BLaER1 treated with 17β-estradiol and CSF1 and Interleukin-3, amounts not matched to agents 10 nM and 100 nM (cell line): ENCODE measurements around the gene MYO10.
A peak's percentile ranks its signal among the peaks of the same experiment; 100 is the strongest.

ENCODE experiments used
- H3K27ac ChIP-seq, 11 experiments: shearing (Covaris generic); formaldehyde crosslinking; 2 replicates each; pipeline ENCODE4 v1.8.1; 2022
- H3K27me3 ChIP-seq, 11 experiments: shearing (Covaris generic); formaldehyde crosslinking; 2 replicates each; pipeline ENCODE4 v1.8.1; 2022
- H3K36me3 ChIP-seq, 11 experiments: shearing (Covaris generic); formaldehyde crosslinking; 2 replicates each; pipeline ENCODE4 v1.8.1; 2022
- H3K4me1 ChIP-seq, 10 experiments: shearing (Covaris generic); formaldehyde crosslinking; 2 replicates each; pipeline ENCODE4 v1.8.1; 2022
- H3K4me2 ChIP-seq, 11 experiments: shearing (Covaris generic); formaldehyde crosslinking; 2 replicates each; pipeline ENCODE4 v1.8.1; 2022
- H3K4me3 ChIP-seq, 10 experiments: shearing (Covaris generic); formaldehyde crosslinking; 2 replicates each; pipeline ENCODE4 v1.8.1; 2022
- H3K9ac ChIP-seq, 11 experiments: shearing (Covaris generic); formaldehyde crosslinking; 2 replicates each; pipeline ENCODE4 v1.8.1; 2022
- H3K9me3 ChIP-seq, 11 experiments: shearing (Covaris generic); formaldehyde crosslinking; replicated peaks in 1 of 11; 2 replicates each; pipeline ENCODE4 v1.8.1; 2022
- H4K20me1 ChIP-seq, 11 experiments: shearing (Covaris generic); formaldehyde crosslinking; 2 replicates each; pipeline ENCODE4 v1.8.1; 2022
- Cebpa-rat ChIP-seq, 11 experiments: shearing (Covaris generic); IDR thresholded peaks; 2 replicates each; pipeline ENCODE4 v1.8.1; 2022

MYO10 gene

GRCh38 chr5:16889203-16889971 lies 46.7 kb downstream of the MYO10 start:
- H4K20me1 ChIP-seq, result no peaks in the 10 kb centered on the region
- H3K4me1 ChIP-seq, result peaks cover 0 to 50% (median 34%) of the 10 kb centered on the region in 10 experiments; a peak in 15 of 20 replicates
- no peak overlapping the region for H3K4me3 ChIP-seq
- no peak for TF ChIP-seq Cebpa-rat (IDR thresholded peaks at IDR 0.05)
- H3K4me2 ChIP-seq, result peak overlapping the region in 6 of 11 experiments; percentile 9 to 53 (median 22); a peak in 6 of 22 replicates
- H3K9me3 ChIP-seq, result peaks cover 0 to 11% (median 0%) of the 10 kb centered on the region in 11 experiments; a peak in 2 of 22 replicates
- no peak overlapping the region for H3K9ac ChIP-seq
- no peaks in the 10 kb centered on the region for H3K27me3 ChIP-seq
- H3K27ac ChIP-seq, result no peak overlapping the region
- no peaks in the 10 kb centered on the region for H3K36me3 ChIP-seq

GRCh38 chr5:16888694-16889124 lies 47.4 kb downstream of the MYO10 start:
- no peak overlapping the region for H3K27ac ChIP-seq
- peaks cover 0 to 51% (median 34%) of the 10 kb centered on the region in 10 experiments; a peak in 15 of 20 replicates for H3K4me1 ChIP-seq
- H3K9me3 ChIP-seq, result peaks cover 0 to 11% (median 0%) of the 10 kb centered on the region in 11 experiments; a peak in 2 of 22 replicates
- no peak overlapping the region for H3K4me3 ChIP-seq
- H3K9ac ChIP-seq, result no peak overlapping the region
- H3K4me2 ChIP-seq, result no peak overlapping the region
- H3K27me3 ChIP-seq, result no peaks in the 10 kb centered on the region
- TF ChIP-seq Cebpa-rat (IDR thresholded peaks at IDR 0.05), result no peak
- no peaks in the 10 kb centered on the region for H3K36me3 ChIP-seq
- no peaks in the 10 kb centered on the region for H4K20me1 ChIP-seq

GRCh38 chr5:16886793-16887345 lies 49.2 kb downstream of the MYO10 start:
- Histone ChIP-seq H4K20me1 (no peaks in the 10 kb centered on the region), H3K4me2 (peak overlapping the region in 9 of 11 experiments; percentile 32 to 62 (median 44); a peak in 18 of 22 replicates), H3K9me3 (peaks cover 0 to 11% (median 0%) of the 10 kb centered on the region in 11 experiments; a peak in 2 of 22 replicates), H3K27ac (peak overlapping the region in 5 of 11 experiments; percentile 43 to 76 (median 52); a peak in 9 of 22 replicates), H3K4me1 (peaks cover 0 to 51% (median 34%) of the 10 kb centered on the region in 10 experiments; a peak in 15 of 20 replicates), H3K27me3 (no peaks in the 10 kb centered on the region), H3K4me3 (no peak overlapping the region), H3K9ac (peak overlapping the region in 1 of 11 experiments; percentile 12; a peak in 3 of 22 replicates), H3K36me3 (no peaks in the 10 kb centered on the region)
- TF ChIP-seq Cebpa-rat (IDR thresholded peaks at IDR 0.05), result no peak

GRCh38 chr5:16886366-16886736 lies 49.7 kb downstream of the MYO10 start:
- H3K9me3 ChIP-seq, result peaks cover 0 to 11% (median 0%) of the 10 kb centered on the region in 11 experiments; a peak in 2 of 22 replicates
- peak overlapping the region in 10 of 11 experiments; percentile 5 to 62 (median 44); a peak in 17 of 22 replicates for H3K4me2 ChIP-seq
- peak in 4 of 11 experiments; percentile 24 to 78 (median 73); a peak in 7 of 22 replicates for TF ChIP-seq Cebpa-rat (IDR thresholded peaks at IDR 0.05)
- peak overlapping the region in 5 of 11 experiments; percentile 43 to 76 (median 52); a peak in 9 of 22 replicates for H3K27ac ChIP-seq
- H3K4me1 ChIP-seq, result peaks cover 0 to 51% (median 34%) of the 10 kb centered on the region in 10 experiments; a peak in 15 of 20 replicates
- H3K36me3 ChIP-seq, result no peaks in the 10 kb centered on the region
- H3K9ac ChIP-seq, result peak overlapping the region in 1 of 11 experiments; percentile 12; a peak in 3 of 22 replicates
- no peaks in the 10 kb centered on the region for H3K27me3 ChIP-seq
- H3K4me3 ChIP-seq, result no peak overlapping the region
- H4K20me1 ChIP-seq, result no peaks in the 10 kb centered on the region

GRCh38 chr5:16885635-16886365 lies 50.3 kb downstream of the MYO10 start:
- Histone ChIP-seq H3K9me3 (peaks cover 0 to 11% (median 0%) of the 10 kb centered on the region in 11 experiments; a peak in 2 of 22 replicates), H3K27ac (peak overlapping the region in 5 of 11 experiments; percentile 34 to 76 (median 55); a peak in 9 of 22 replicates), H3K27me3 (no peaks in the 10 kb centered on the region), H3K4me1 (peaks cover 0 to 45% (median 32%) of the 10 kb centered on the region in 10 experiments; a peak in 15 of 20 replicates), H3K4me2 (peak overlapping the region in 10 of 11 experiments; percentile 5 to 62 (median 44); a peak in 18 of 22 replicates), H3K9ac (peak overlapping the region in 4 of 11 experiments; percentile 11 to 63 (median 38); a peak in 6 of 22 replicates), H4K20me1 (no peaks in the 10 kb centered on the region), H3K4me3 (no peak overlapping the region), H3K36me3 (no peaks in the 10 kb centered on the region)
- TF ChIP-seq Cebpa-rat (IDR thresholded peaks at IDR 0.05), result no peak

GRCh38 chr5:16884595-16884994 lies 51.5 kb downstream of the MYO10 start:
- no peak for TF ChIP-seq Cebpa-rat (IDR thresholded peaks at IDR 0.05)
- Histone ChIP-seq H3K4me3 (no peak overlapping the region), H3K9me3 (peaks cover 0 to 11% (median 0%) of the 10 kb centered on the region in 11 experiments; a peak in 2 of 22 replicates), H3K4me2 (peak overlapping the region in 3 of 11 experiments; percentile 36 to 55 (median 41); a peak in 2 of 22 replicates), H3K27ac (no peak overlapping the region), H4K20me1 (no peaks in the 10 kb centered on the region), H3K4me1 (peaks cover 0 to 33% (median 24%) of the 10 kb centered on the region in 10 experiments; a peak in 15 of 20 replicates), H3K27me3 (no peaks in the 10 kb centered on the region), H3K9ac (no peak overlapping the region), H3K36me3 (no peaks in the 10 kb centered on the region)

- Histone ChIP-seq H3K4me2 (no peak overlapping the region), H3K9me3 (peaks cover 0 to 11% (median 0%) of the 10 kb centered on the region in 11 experiments; a peak in 1 of 22 replicates), H3K4me3 (no peak overlapping the region), H3K36me3 (no peaks in the 10 kb centered on the region), H3K9ac (no peak overlapping the region), H3K27ac (no peak overlapping the region), H3K4me1 (peaks cover 0 to 29% (median 22%) of the 10 kb centered on the region in 10 experiments; a peak in 15 of 20 replicates), H4K20me1 (no peaks in the 10 kb centered on the region), H3K27me3 (no peaks in the 10 kb centered on the region)
- TF ChIP-seq Cebpa-rat (IDR thresholded peaks at IDR 0.05), result no peak
Measured at GRCh38 chr5:16883806-16884205, 52.3 kb downstream of the MYO10 start.

GRCh38 chr5:16883176-16883575 lies 52.9 kb downstream of the MYO10 start:
- H3K4me2 ChIP-seq, result no peak overlapping the region
- 0 out of 22 replicates have a peak, but pooled peaks cover 0 to 7% (median 0%) of the 10 kb centered on the region in 11 experiments for H3K9me3 ChIP-seq
- H4K20me1 ChIP-seq, result no peaks in the 10 kb centered on the region
- no peak overlapping the region for H3K27ac ChIP-seq
- no peaks in the 10 kb centered on the region for H3K36me3 ChIP-seq
- H3K9ac ChIP-seq, result no peak overlapping the region
- H3K4me1 ChIP-seq, result peaks cover 0 to 29% (median 22%) of the 10 kb centered on the region in 10 experiments; a peak in 15 of 20 replicates
- H3K4me3 ChIP-seq, result no peak overlapping the region
- H3K27me3 ChIP-seq, result no peaks in the 10 kb centered on the region
- TF ChIP-seq Cebpa-rat (IDR thresholded peaks at IDR 0.05), result no peak
